KMS-11 (cell line): ENCODE measurements around the gene CASP7.
A peak's percentile ranks its signal among the peaks of the same experiment; 100 is the strongest.

ENCODE experiments used
- H2AFZ ChIP-seq: fragments of 200-600 bp; sonication (generic); 2 replicates; pipeline ENCODE4 v1.6.1; 2016; ENCODE audit warnings: antibody characterized with exemption, mixed run types, low read depth
- H3K27ac ChIP-seq: fragments of 200-600 bp; sonication (generic); 2 replicates; pipeline ENCODE4 v1.6.1; 2016; ENCODE audit warnings: mild to moderate bottlenecking, mixed run types
- H3K27me3 ChIP-seq: fragments of 200-600 bp; sonication (generic); 2 replicates; pipeline ENCODE4 v1.6.1; 2017; ENCODE audit warnings: mild to moderate bottlenecking, low read depth, mixed run types, moderate library complexity; ENCODE audit not compliant: insufficient read depth
- H3K36me3 ChIP-seq: fragments of 200-600 bp; sonication (generic); 2 replicates; pipeline ENCODE4 v1.6.1; 2017; ENCODE audit warnings: mild to moderate bottlenecking, mixed run types; ENCODE audit not compliant: insufficient read depth
- H3K4me1 ChIP-seq: fragments of 200-600 bp; sonication (generic); 2 replicates; pipeline ENCODE4 v1.6.1; 2016; ENCODE audit warnings: mild to moderate bottlenecking, low read depth, mixed run types; ENCODE audit not compliant: poor library complexity, severe bottlenecking
- H3K4me2 ChIP-seq: fragments of 200-600 bp; sonication (generic); 2 replicates; pipeline ENCODE4 v1.7.0; 2016; ENCODE audit warnings: mild to moderate bottlenecking, mixed run types
- H3K4me3 ChIP-seq: fragments of 200-600 bp; sonication (generic); IDR thresholded peaks from 2 replicates; pipeline ENCODE4 v1.6.1; 2017; ENCODE audit warnings: low read depth, low read length, mixed read lengths; ENCODE audit not compliant: insufficient read depth
- H3K79me2 ChIP-seq: fragments of 200-600 bp; sonication (generic); 2 replicates; pipeline ENCODE4 v1.6.1; 2016; ENCODE audit warnings: low read depth, mixed run types; ENCODE audit not compliant: insufficient read depth
- H3K9ac ChIP-seq: fragments of 200-600 bp; sonication (generic); 2 replicates; pipeline ENCODE4 v1.6.1; 2016; ENCODE audit warnings: mild to moderate bottlenecking, mixed run types
- H4K20me1 ChIP-seq: fragments of 200-600 bp; sonication (generic); 2 replicates; pipeline ENCODE4 v1.6.1; 2016; ENCODE audit warnings: mild to moderate bottlenecking, mixed run types; ENCODE audit not compliant: insufficient read depth
- TF ChIP-seq, protein P1 (sequence below): fragments of 200-600 bp; sonication (generic); conservative IDR thresholded peaks from 2 replicates; pipeline ENCODE4 v1.6.1; 2017; ENCODE audit warnings: low read depth, mild to moderate bottlenecking, antibody characterized with exemption, low read length, moderate library complexity, mixed read lengths

The CASP7 gene

GRCh38 chr10:113686028-113686427 lies 6.3 kb downstream of the CASP7 start:
- Histone ChIP-seq H3K36me3 (no peaks in the 10 kb centered on the region), H3K27me3 (no peaks in the 10 kb centered on the region), H3K79me2 (peaks cover 73% of the 10 kb centered on the region), H3K9ac (no peak overlapping the region), H3K4me3 (no peak overlapping the region), H3K4me2 (no peak overlapping the region), H2AFZ (no peak overlapping the region), H4K20me1 (no peaks in the 10 kb centered on the region), H3K4me1 (peaks cover 48% of the 10 kb centered on the region), H3K27ac (no peak overlapping the region)
- TF ChIP-seq, protein P1, sequence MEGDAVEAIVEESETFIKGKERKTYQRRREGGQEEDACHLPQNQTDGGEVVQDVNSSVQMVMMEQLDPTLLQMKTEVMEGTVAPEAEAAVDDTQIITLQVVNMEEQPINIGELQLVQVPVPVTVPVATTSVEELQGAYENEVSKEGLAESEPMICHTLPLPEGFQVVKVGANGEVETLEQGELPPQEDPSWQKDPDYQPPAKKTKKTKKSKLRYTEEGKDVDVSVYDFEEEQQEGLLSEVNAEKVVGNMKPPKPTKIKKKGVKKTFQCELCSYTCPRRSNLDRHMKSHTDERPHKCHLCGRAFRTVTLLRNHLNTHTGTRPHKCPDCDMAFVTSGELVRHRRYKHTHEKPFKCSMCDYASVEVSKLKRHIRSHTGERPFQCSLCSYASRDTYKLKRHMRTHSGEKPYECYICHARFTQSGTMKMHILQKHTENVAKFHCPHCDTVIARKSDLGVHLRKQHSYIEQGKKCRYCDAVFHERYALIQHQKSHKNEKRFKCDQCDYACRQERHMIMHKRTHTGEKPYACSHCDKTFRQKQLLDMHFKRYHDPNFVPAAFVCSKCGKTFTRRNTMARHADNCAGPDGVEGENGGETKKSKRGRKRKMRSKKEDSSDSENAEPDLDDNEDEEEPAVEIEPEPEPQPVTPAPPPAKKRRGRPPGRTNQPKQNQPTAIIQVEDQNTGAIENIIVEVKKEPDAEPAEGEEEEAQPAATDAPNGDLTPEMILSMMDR = no peak

- Histone ChIP-seq H3K27me3 (no peaks in the 10 kb centered on the region), H2AFZ (no peak overlapping the region), H4K20me1 (no peaks in the 10 kb centered on the region), H3K36me3 (no peaks in the 10 kb centered on the region), H3K4me3 (no peak overlapping the region), H3K79me2 (peaks cover 69% of the 10 kb centered on the region), H3K9ac (no peak overlapping the region), H3K4me2 (no peak overlapping the region), H3K4me1 (peaks cover 40% of the 10 kb centered on the region), H3K27ac (no peak overlapping the region)
- TF ChIP-seq, protein P1 = no peak
These were observed 7.3 kb downstream of the CASP7 start for GRCh38 chr10:113687037-113687436.

GRCh38 chr10:113689057-113689456 lies 9.3 kb downstream of the CASP7 start:
- H3K27ac ChIP-seq = peak overlapping the region; percentile 28; the same call in 1 of the 2 replicates
- no peak overlapping the region for H2AFZ ChIP-seq
- H3K4me2 ChIP-seq = peak overlapping the region; percentile 44
- TF ChIP-seq, protein P1 = no peak
- no peaks in the 10 kb centered on the region for H4K20me1 ChIP-seq
- H3K4me1 ChIP-seq = peaks cover 29% of the 10 kb centered on the region
- H3K4me3 ChIP-seq = no peak overlapping the region
- H3K27me3 ChIP-seq = no peaks in the 10 kb centered on the region
- H3K36me3 ChIP-seq = peaks cover 4% of the 10 kb centered on the region; the same call in 1 of the 2 replicates
- H3K79me2 ChIP-seq = peaks cover 59% of the 10 kb centered on the region
- H3K9ac ChIP-seq = no peak overlapping the region

GRCh38 chr10:113689574-113689973 lies 9.9 kb downstream of the CASP7 start:
- TF ChIP-seq, protein P1 = no peak
- Histone ChIP-seq H3K79me2 (peaks cover 54% of the 10 kb centered on the region), H3K27ac (peak overlapping the region; percentile 28; the same call in 1 of the 2 replicates), H3K27me3 (no peaks in the 10 kb centered on the region), H3K4me3 (no peak overlapping the region), H4K20me1 (no peaks in the 10 kb centered on the region), H3K36me3 (peaks cover 4% of the 10 kb centered on the region; the same call in 1 of the 2 replicates), H2AFZ (no peak overlapping the region), H3K9ac (no peak overlapping the region), H3K4me2 (peak overlapping the region; percentile 44), H3K4me1 (peaks cover 29% of the 10 kb centered on the region)
